Activated T-helper 1 cell treated with anti-CD3 and anti-CD28 coated beads, Interleukin-2, amount 50 U/mL, for 16 hours (primary cell): Measurements from ENCODE around the gene CYP11A1.
"Not testable (repeated sequence)": the region's sequence is repeated elsewhere in the genome, so short reads cannot be mapped to it uniquely, and the experiment has no call there.

ENCODE experiments used
- DNase-seq, 2 donors: peaks; one replicate each; pipeline ENCODE4 v3.0.0-alpha.2; 2020; ENCODE audit warnings: low read depth in 1 of 2, low spot score in 1 of 2

Gene CYP11A1

DNA sequence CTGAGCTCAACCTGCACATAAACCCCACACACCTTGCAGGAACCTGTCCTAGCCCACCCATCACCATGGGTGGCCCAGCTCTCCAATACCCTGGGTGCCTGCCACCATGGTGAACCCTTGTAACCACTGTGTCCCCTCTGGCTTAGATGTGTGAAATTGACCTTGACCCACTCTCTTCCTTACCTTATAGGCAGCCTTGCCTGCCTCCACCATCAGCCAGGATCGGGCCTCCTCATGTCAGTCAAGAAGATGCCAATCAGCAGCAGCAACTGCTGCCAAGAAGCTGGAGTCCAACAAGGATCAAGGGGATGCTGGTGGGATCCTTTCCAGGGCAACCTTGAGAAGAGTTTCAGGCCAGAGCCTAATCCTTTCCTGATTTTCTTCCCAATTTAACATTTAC is 8.8 kb upstream of the CYP11A1 start:
- DNase-seq = no peak

DNA sequence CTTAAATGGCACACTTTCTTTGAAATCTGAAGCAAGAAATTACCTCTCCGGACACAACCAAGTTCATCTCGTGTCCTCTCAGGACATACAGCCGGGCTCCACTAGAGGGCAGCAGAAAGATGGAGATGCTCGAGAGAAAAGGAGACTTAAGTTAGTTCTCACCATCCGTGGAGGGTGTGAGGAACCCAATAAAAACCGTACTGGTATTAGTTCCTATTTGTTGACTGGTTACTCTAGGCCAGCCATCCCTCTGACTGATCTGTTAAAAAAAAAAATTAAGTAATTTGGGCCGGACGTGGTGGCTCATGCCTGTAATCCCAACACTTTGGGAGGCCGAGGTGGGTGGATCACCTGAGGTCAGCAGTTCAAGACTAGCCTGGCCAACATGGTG is 7.9 kb upstream of the CYP11A1 start:
- DNase-seq = peak; percentile 67 to 71

GRCh38 chr15:74374648-74375302 is 7.3 kb upstream of the CYP11A1 start:
- DNase-seq = no peak

DNA sequence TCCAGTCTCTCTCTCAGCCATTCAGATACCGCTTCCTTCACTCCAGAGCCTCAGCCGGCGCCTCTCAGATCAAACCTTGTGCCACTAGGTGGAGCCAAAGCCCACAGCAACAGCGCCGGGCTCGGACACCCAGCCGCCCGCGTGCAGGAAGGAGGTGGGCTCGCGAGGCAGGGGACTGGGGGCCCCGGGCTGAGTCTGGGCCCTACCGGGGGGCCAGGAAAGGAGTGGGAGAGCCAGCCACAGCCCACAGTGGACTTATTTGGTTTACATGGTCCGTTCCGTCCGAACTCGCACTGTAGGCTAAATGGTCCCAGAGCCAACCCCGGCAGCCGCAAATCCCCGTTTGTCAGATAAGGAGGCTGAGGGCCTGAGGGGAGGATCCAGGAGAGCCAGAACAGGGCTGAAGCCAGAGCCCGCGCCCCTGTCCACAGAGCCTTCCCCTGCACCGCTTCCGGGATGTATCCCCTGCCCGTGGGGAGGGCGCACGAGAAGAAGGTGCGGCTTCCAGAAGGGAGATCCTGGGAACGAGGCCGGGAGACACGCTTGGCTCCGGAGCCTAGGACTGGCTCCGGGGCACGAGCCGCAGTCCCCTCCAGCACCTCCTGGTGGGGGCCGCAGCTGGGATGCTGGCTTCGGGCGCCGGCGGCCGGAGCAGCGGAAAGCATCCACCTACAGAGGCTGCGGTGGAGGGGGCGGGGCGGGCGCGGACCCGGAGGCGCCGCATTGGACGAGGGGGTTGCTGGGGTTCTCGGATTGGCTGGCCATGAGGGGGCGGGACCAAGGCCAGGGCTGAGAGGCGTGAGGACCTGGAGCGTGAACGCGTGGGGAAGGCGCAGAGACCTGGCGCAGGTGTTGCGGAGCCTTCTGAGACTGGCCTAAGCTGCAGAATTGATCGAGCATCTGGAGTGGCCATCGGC is 6.5 kb upstream of the CYP11A1 start:
- DNase-seq = peak; percentile 90 to 92

GRCh38 chr15:74373056-74373650 is 5.7 kb upstream of the CYP11A1 start:
- DNase-seq = no peak

DNA sequence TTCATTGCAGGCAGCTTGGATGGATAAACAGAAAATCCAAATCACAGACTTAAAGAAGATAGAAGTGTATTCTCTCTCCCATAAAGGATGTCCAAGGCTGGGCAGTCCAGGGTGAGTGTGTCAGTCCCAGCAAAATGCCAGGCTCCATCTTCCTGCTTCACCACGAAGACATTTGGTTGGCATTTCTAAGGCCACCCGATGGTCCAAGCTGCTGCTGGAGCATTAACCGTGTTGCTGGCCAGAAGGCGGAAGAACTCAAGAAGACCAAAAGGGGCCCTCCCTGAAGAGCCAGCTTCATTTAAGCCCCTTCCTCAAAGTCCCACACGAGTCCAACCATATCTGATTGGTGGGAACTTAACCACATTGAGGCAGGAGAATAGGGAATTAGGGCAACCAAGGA is 3.0 kb upstream of the CYP11A1 start:
- DNase-seq = no peak

DNA sequence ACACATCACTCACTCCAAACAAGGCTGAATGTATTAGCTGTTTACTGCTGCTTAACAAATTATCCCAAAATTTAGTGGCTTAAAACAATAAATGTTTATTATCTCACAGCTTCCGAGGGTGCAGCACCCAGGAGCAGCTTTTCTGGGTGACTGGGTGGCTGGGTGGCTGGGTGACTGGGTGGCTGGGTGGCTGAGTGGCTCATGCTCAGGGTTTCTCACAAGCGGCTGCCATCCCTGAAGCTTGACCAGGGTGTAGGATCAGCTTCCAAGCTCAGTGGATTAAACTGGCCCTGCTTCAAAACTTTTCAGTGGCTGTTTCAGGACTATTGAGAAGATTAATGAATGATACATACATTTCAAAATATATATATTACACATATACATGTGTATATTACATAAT is 2.3 kb upstream of the CYP11A1 start:
- DNase-seq = no peak

GRCh38 chr15:74369084-74369745 is 1.8 kb upstream of the CYP11A1 start:
- DNase-seq = no peak

- no peak for DNase-seq
These were observed 675 bp upstream of the CYP11A1 start for GRCh38 chr15:74368121-74368520.

- no peak for DNase-seq
These were observed 1.6 kb downstream of the CYP11A1 start for GRCh38 chr15:74365598-74366445.

- no peak for DNase-seq
These were observed 2.4 kb downstream of the CYP11A1 start for GRCh38 chr15:74364936-74365597.

DNA sequence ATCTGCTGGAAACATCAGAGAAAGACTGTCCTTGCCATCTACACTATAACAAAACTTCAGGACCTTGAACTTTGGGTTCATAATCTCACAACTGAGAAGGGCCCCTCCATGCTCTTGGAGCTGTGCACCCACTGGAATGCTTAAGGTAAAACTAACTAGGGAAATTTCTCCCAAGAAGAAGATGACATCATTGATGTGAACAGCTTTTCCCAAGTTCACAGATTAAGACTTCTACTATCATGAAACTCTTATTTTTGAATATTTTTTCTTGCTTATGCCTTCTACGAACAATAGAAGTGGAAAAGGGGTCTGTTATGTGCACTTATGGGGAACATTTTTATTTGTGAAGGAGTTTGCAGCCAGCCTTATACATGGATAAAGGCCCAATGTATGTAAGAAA is 5.0 kb downstream of the CYP11A1 start:
- no peak for DNase-seq

DNA sequence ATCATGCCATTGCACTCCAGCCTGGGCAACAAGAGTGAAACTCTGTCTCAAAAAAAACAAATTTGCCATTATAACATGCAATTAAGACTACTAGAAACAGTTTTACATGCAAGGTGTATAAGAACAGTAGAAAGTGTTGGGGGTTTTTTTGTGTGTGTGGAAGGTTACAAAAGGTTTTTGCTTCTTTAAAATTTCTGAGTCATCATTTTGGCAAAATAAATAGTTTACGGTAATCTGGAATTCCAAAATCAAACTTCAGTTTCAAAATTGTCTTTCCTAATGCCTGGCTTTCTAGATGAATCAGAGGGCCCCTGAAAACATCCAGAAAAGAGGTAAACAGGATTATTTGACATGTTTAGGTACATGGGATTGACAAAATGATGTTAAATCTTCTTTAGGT is 6.6 kb downstream of the CYP11A1 start:
- not testable (repeated sequence) for DNase-seq

DNA sequence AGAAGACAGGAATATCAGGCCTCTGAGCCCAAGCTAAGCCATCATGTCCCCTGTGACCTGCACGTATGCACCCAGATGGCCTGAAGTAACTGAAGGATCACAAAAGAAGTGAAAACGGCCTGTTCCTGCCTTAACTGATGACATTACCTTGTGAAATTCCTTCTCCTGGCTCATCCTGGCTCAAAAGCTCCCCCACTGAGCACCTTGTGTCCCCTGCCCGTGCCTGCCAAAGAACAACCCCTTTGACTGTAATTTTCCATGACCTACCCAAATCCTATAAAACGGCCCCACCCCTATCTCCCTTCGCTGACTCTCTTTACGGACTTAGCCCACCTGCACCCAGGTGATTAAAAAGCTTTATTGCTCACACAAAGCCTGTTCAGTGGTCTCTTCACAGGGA is 8.1 kb downstream of the CYP11A1 start:
- not testable (repeated sequence) for DNase-seq

DNA sequence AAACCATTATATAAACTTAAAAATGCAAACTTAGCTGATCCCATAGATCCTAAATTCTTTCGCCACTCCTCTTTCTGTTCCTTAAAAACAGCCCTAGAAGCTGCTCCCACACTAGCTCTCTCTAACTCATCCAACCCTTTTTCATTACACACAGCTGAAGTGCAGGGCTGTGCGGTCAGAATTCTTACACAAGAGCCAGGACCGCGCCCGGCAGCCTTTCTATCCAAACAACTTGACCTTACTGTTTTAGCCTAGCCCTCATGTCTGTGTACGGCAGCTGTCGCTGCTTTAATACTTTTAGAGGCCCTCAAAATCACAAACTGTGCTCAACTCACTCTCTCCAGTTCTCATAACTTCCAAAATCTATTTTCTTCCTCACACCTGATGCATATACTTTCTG is 9.9 kb downstream of the CYP11A1 start:
- DNase-seq = not testable (repeated sequence)

- not testable (repeated sequence) for DNase-seq
These were observed 11.4 kb downstream of the CYP11A1 start for GRCh38 chr15:74356050-74356449.

GRCh38 chr15:74353992-74354391 is 13.5 kb downstream of the CYP11A1 start:
- not testable (repeated sequence) for DNase-seq

DNA sequence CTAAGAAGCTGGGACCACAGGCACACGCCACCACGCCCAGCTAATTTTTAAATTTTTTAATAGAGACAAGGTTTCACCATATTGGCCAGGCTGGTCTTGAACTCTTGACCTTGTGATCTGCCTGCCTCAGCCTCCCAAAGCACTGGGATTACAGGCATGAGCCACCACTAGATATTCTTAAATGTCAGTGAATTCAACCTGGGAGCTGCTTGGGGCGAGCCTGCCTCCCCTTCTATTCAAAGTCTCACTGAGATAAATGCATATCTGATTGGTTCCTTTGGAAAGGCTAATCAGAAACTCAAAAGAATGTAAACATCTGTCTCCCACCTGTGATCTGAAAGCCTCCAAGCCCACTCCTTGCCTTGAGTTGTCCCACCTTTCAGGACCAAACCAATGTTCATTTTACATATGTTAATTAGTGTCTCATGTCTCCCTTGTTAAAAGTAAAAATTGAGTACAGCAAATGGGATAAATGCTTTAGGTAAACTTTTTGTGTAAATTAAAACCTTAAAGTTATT is 15.0 kb downstream of the CYP11A1 start:
- DNase-seq = no peak

GRCh38 chr15:74351670-74352069 is 15.8 kb downstream of the CYP11A1 start:
- DNase-seq = no peak
